ENCODE data around the gene CDCA8. TPM values are rescaled to one million over a fixed set of nuclear protein-coding genes. Genes with fewer than 3 reads are reported as not detected.

Gene CDCA8
- total and polyA plus RNA-seq, 3 experiments from 2014 or later: 2.4 to 39.6 (median 37.4) TPM

- Mint-ChIP-seq H3K27me3 (peaks cover 8 to 17% of the 10 kb centered on the region in 2 donors), H3K27ac (peak overlapping the region in 1 of 8 donors; percentile 38), H3K9me3 (no peaks in the 10 kb centered on the region), H3K4me3 (no peak overlapping the region), H3K4me1 (no peaks in the 10 kb centered on the region), H3K36me3 (no peaks in the 10 kb centered on the region)
- DNase-seq: no peak
- Histone ChIP-seq H3K4me3 (ENCODE audit: low read length) (no peak overlapping the region), H3K27ac (ENCODE audit: low read depth, low read length) (no peak overlapping the region), H3K4me1 (ENCODE audit: insufficient read depth, low read length) (no peaks in the 10 kb centered on the region), H3K27me3 (ENCODE audit: insufficient read depth, low read length, poor library complexity, severe bottlenecking) (no peaks in the 10 kb centered on the region), H3K9me3 (ENCODE audit: low read length) (no peaks in the 10 kb centered on the region), H3K36me3 (ENCODE audit: insufficient read depth, low read length) (no peaks in the 10 kb centered on the region)
- ChIA-PET POLR2A (no interaction called here), CTCF (no interaction called here)
Measured at GRCh38 chr1:37656026-37656425, 36.3 kb upstream of the CDCA8 start.

GRCh38 chr1:37656881-37657280 is 35.4 kb upstream of the CDCA8 start:
- no peaks in the 10 kb centered on the region for H3K4me1 Mint-ChIP-seq
- ChIA-PET CTCF (no interaction called here), POLR2A (interaction anchor here (0.6 kb wide), 1 partner anchor 119 kb away, joined by 3 read pairs; no protein-coding TSS in a partner anchor)
- no peaks in the 10 kb centered on the region for H3K4me1 ChIP-seq (ENCODE audit: insufficient read depth, low read length)
- no peaks in the 10 kb centered on the region for H3K9me3 ChIP-seq (ENCODE audit: low read length)
- no peak overlapping the region for H3K4me3 Mint-ChIP-seq
- H3K4me3 ChIP-seq (ENCODE audit: low read length): no peak overlapping the region
- H3K36me3 ChIP-seq (ENCODE audit: insufficient read depth, low read length): no peaks in the 10 kb centered on the region
- H3K36me3 Mint-ChIP-seq: no peaks in the 10 kb centered on the region
- no peaks in the 10 kb centered on the region for H3K9me3 Mint-ChIP-seq
- H3K27ac ChIP-seq (ENCODE audit: low read depth, low read length): no peak overlapping the region
- H3K27me3 Mint-ChIP-seq: peaks cover 8 to 17% of the 10 kb centered on the region in 2 donors
- DNase-seq: no peak
- no peaks in the 10 kb centered on the region for H3K27me3 ChIP-seq (ENCODE audit: insufficient read depth, low read length, poor library complexity, severe bottlenecking)
- H3K27ac Mint-ChIP-seq: no peak overlapping the region

- Mint-ChIP-seq H3K4me3 (no peak overlapping the region), H3K27ac (no peak overlapping the region), H3K27me3 (peaks cover 7 to 17% of the 10 kb centered on the region in 2 donors), H3K4me1 (no peaks in the 10 kb centered on the region), H3K36me3 (no peaks in the 10 kb centered on the region), H3K9me3 (no peaks in the 10 kb centered on the region)
- Histone ChIP-seq H3K27me3 (ENCODE audit: insufficient read depth, low read length, poor library complexity, severe bottlenecking) (no peaks in the 10 kb centered on the region), H3K4me3 (ENCODE audit: low read length) (no peak overlapping the region), H3K4me1 (ENCODE audit: insufficient read depth, low read length) (no peaks in the 10 kb centered on the region), H3K36me3 (ENCODE audit: insufficient read depth, low read length) (no peaks in the 10 kb centered on the region), H3K9me3 (ENCODE audit: low read length) (no peaks in the 10 kb centered on the region), H3K27ac (ENCODE audit: low read depth, low read length) (no peak overlapping the region)
- ChIA-PET POLR2A (no interaction called here), CTCF (no interaction called here)
- no peak for DNase-seq
Measured at GRCh38 chr1:37657620-37658412, 34.5 kb upstream of the CDCA8 start.

GRCh38 chr1:37658486-37658885 is 33.8 kb upstream of the CDCA8 start:
- no peaks in the 10 kb centered on the region for H3K9me3 ChIP-seq (ENCODE audit: low read length)
- H3K9me3 Mint-ChIP-seq: no peaks in the 10 kb centered on the region
- H3K27ac ChIP-seq (ENCODE audit: low read depth, low read length): no peak overlapping the region
- H3K36me3 Mint-ChIP-seq: no peaks in the 10 kb centered on the region
- no peak overlapping the region for H3K4me3 ChIP-seq (ENCODE audit: low read length)
- no peak overlapping the region for H3K27ac Mint-ChIP-seq
- H3K36me3 ChIP-seq (ENCODE audit: insufficient read depth, low read length): no peaks in the 10 kb centered on the region
- CTCF ChIA-PET: interaction anchor here (0.7 kb wide), 1 partner anchor 41 kb away, joined by 4 read pairs; no protein-coding TSS in a partner anchor
- no peaks in the 10 kb centered on the region for H3K27me3 ChIP-seq (ENCODE audit: insufficient read depth, low read length, poor library complexity, severe bottlenecking)
- no peaks in the 10 kb centered on the region for H3K4me1 ChIP-seq (ENCODE audit: insufficient read depth, low read length)
- H3K4me3 Mint-ChIP-seq: peak overlapping the region in 1 of 7 donors; percentile 37
- no peak for DNase-seq
- peaks cover 7 to 17% of the 10 kb centered on the region in 2 donors for H3K27me3 Mint-ChIP-seq
- POLR2A ChIA-PET: no interaction called here
- H3K4me1 Mint-ChIP-seq: no peaks in the 10 kb centered on the region

GRCh38 chr1:37660664-37661063 is 31.7 kb upstream of the CDCA8 start:
- Histone ChIP-seq H3K27me3 (ENCODE audit: insufficient read depth, low read length, poor library complexity, severe bottlenecking) (no peaks in the 10 kb centered on the region), H3K27ac (ENCODE audit: low read depth, low read length) (no peak overlapping the region), H3K4me1 (ENCODE audit: insufficient read depth, low read length) (no peaks in the 10 kb centered on the region), H3K9me3 (ENCODE audit: low read length) (no peaks in the 10 kb centered on the region), H3K4me3 (ENCODE audit: low read length) (no peak overlapping the region), H3K36me3 (ENCODE audit: insufficient read depth, low read length) (no peaks in the 10 kb centered on the region)
- no peak overlapping the region for H3K27ac Mint-ChIP-seq
- no peaks in the 10 kb centered on the region for H3K36me3 Mint-ChIP-seq
- ChIA-PET POLR2A (no interaction called here), CTCF (no interaction called here)
- peaks cover 7 to 20% of the 10 kb centered on the region in 2 donors for H3K27me3 Mint-ChIP-seq
- no peaks in the 10 kb centered on the region for H3K4me1 Mint-ChIP-seq
- no peak for DNase-seq
- no peak overlapping the region for H3K4me3 Mint-ChIP-seq
- no peaks in the 10 kb centered on the region for H3K9me3 Mint-ChIP-seq

GRCh38 chr1:37661401-37661800 is 30.9 kb upstream of the CDCA8 start:
- Mint-ChIP-seq H3K4me1 (no peaks in the 10 kb centered on the region), H3K9me3 (no peaks in the 10 kb centered on the region), H3K27me3 (peaks cover 5 to 21% of the 10 kb centered on the region in 2 donors), H3K27ac (peak overlapping the region in 1 of 8 donors; percentile 24), H3K4me3 (no peak overlapping the region), H3K36me3 (no peaks in the 10 kb centered on the region)
- CTCF ChIA-PET: interaction anchor here (2.9 kb wide), 1 partner anchor 20 kb away, joined by 8 read pairs; no protein-coding TSS in a partner anchor
- no peak for DNase-seq
- POLR2A ChIA-PET: no interaction called here
- H3K27me3 ChIP-seq (ENCODE audit: insufficient read depth, low read length, poor library complexity, severe bottlenecking): no peaks in the 10 kb centered on the region
- no peaks in the 10 kb centered on the region for H3K36me3 ChIP-seq (ENCODE audit: insufficient read depth, low read length)
- H3K4me3 ChIP-seq (ENCODE audit: low read length): no peak overlapping the region
- no peaks in the 10 kb centered on the region for H3K9me3 ChIP-seq (ENCODE audit: low read length)
- H3K4me1 ChIP-seq (ENCODE audit: insufficient read depth, low read length): no peaks in the 10 kb centered on the region
- H3K27ac ChIP-seq (ENCODE audit: low read depth, low read length): no peak overlapping the region

- no peaks in the 10 kb centered on the region for H3K4me1 Mint-ChIP-seq
- H3K4me1 ChIP-seq (ENCODE audit: insufficient read depth, low read length): no peaks in the 10 kb centered on the region
- H3K36me3 ChIP-seq (ENCODE audit: insufficient read depth, low read length): no peaks in the 10 kb centered on the region
- no peak overlapping the region for H3K4me3 ChIP-seq (ENCODE audit: low read length)
- no peaks in the 10 kb centered on the region for H3K9me3 Mint-ChIP-seq
- H3K27ac Mint-ChIP-seq: peak overlapping the region in 1 of 8 donors; percentile 1
- H3K36me3 Mint-ChIP-seq: no peaks in the 10 kb centered on the region
- POLR2A ChIA-PET: no interaction called here
- CTCF ChIA-PET: interaction anchor here (2.9 kb wide), 1 partner anchor 19 kb away, joined by 8 read pairs; no protein-coding TSS in a partner anchor
- H3K27ac ChIP-seq (ENCODE audit: low read depth, low read length): no peak overlapping the region
- no peak overlapping the region for H3K4me3 Mint-ChIP-seq
- peaks cover 5 to 18% of the 10 kb centered on the region in 2 donors for H3K27me3 Mint-ChIP-seq
- DNase-seq: no peak
- H3K9me3 ChIP-seq (ENCODE audit: low read length): no peaks in the 10 kb centered on the region
- no peaks in the 10 kb centered on the region for H3K27me3 ChIP-seq (ENCODE audit: insufficient read depth, low read length, poor library complexity, severe bottlenecking)
Measured at GRCh38 chr1:37662031-37662755, 30.1 kb upstream of the CDCA8 start.

GRCh38 chr1:37663426-37664000 is 28.8 kb upstream of the CDCA8 start:
- no peaks in the 10 kb centered on the region for H3K36me3 Mint-ChIP-seq
- CTCF ChIA-PET: interaction anchor here (0.8 to 2.9 kb wide), 2 partner anchors 18 to 60 kb away, joined by 3 to 8 read pairs; no protein-coding TSS in a partner anchor
- H3K9me3 ChIP-seq (ENCODE audit: low read length): no peaks in the 10 kb centered on the region
- no peaks in the 10 kb centered on the region for H3K9me3 Mint-ChIP-seq
- no peaks in the 10 kb centered on the region for H3K4me1 ChIP-seq (ENCODE audit: insufficient read depth, low read length)
- no peaks in the 10 kb centered on the region for H3K27me3 ChIP-seq (ENCODE audit: insufficient read depth, low read length, poor library complexity, severe bottlenecking)
- H3K4me3 ChIP-seq (ENCODE audit: low read length): no peak overlapping the region
- no peak overlapping the region for H3K27ac ChIP-seq (ENCODE audit: low read depth, low read length)
- DNase-seq: no peak
- no peaks in the 10 kb centered on the region for H3K36me3 ChIP-seq (ENCODE audit: insufficient read depth, low read length)
- H3K4me3 Mint-ChIP-seq: no peak overlapping the region
- H3K27ac Mint-ChIP-seq: no peak overlapping the region
- peaks cover 5 to 10% of the 10 kb centered on the region in 2 donors for H3K27me3 Mint-ChIP-seq
- POLR2A ChIA-PET: no interaction called here
- no peaks in the 10 kb centered on the region for H3K4me1 Mint-ChIP-seq
